NCI-H1694 treated with DMSO at 0.1 percent for 48 hours (cell line): ENCODE measurements around the gene EMILIN2.
"Not testable (repeated sequence)": the region's sequence is repeated elsewhere in the genome, so short reads cannot be mapped to it uniquely, and the experiment has no call there.

ENCODE experiments used
- DNase-seq: peaks from one replicate; lab custom pipeline; 2025; lab: John Stamatoyannopoulos, UW

Gene EMILIN2

GRCh38 chr18:2845172-2845571 is 1.6 kb upstream of the EMILIN2 start:
- DNase-seq = no peak

- no peak for DNase-seq
Measured at GRCh38 chr18:2847317-2848246, 776 bp downstream of the EMILIN2 start.

- DNase-seq = no peak
Measured at GRCh38 chr18:2848247-2849246, 1.7 kb downstream of the EMILIN2 start.

- DNase-seq = no peak
Measured at GRCh38 chr18:2850816-2851215, 4.0 kb downstream of the EMILIN2 start.

GRCh38 chr18:2851771-2852170 is 5.0 kb downstream of the EMILIN2 start:
- no peak for DNase-seq

GRCh38 chr18:2852460-2852859 is 5.7 kb downstream of the EMILIN2 start:
- DNase-seq = not testable (repeated sequence)

GRCh38 chr18:2853173-2853925 is 6.5 kb downstream of the EMILIN2 start:
- no peak for DNase-seq

- DNase-seq = no peak
Measured at GRCh38 chr18:2853926-2854664, 7.3 kb downstream of the EMILIN2 start.

GRCh38 chr18:2854875-2855274 is 8.1 kb downstream of the EMILIN2 start:
- DNase-seq = no peak

- no peak for DNase-seq
Measured at GRCh38 chr18:2855560-2856350, 8.9 kb downstream of the EMILIN2 start.

GRCh38 chr18:2856547-2857170 is 9.9 kb downstream of the EMILIN2 start:
- DNase-seq = no peak

GRCh38 chr18:2857491-2858131 is 10.8 kb downstream of the EMILIN2 start:
- DNase-seq = no peak

GRCh38 chr18:2860397-2860796 is 13.6 kb downstream of the EMILIN2 start:
- DNase-seq = not testable (repeated sequence)

- not testable (repeated sequence) for DNase-seq
Measured at GRCh38 chr18:2863997-2864396, 17.2 kb downstream of the EMILIN2 start.

GRCh38 chr18:2866465-2866864 is 19.7 kb downstream of the EMILIN2 start:
- DNase-seq = not testable (repeated sequence)

GRCh38 chr18:2869207-2869606 is 22.4 kb downstream of the EMILIN2 start:
- no peak for DNase-seq

- DNase-seq = no peak
Measured at GRCh38 chr18:2871111-2871720, 24.4 kb downstream of the EMILIN2 start.

- DNase-seq = no peak
Measured at GRCh38 chr18:2872095-2872494, 25.3 kb downstream of the EMILIN2 start.

- DNase-seq = no peak
Measured at GRCh38 chr18:2874765-2875164, 28.0 kb downstream of the EMILIN2 start.
